K562 (cell line): ENCODE measurements around the gene CASP9. TPM values are rescaled to one million over a fixed set of nuclear protein-coding genes. Genes with fewer than 3 reads are reported as not detected.
A peak's percentile ranks its signal among the peaks of the same experiment; 100 is the strongest.

Experiments
- DACH1 ChIP-seq: fragments of 450-650 bp; IDR thresholded peaks from 2 replicates; pipeline ENCODE4 v1.6.1; 2018; ENCODE audit not compliant: partially characterized antibody
- ELF4 ChIP-seq: fragments of 450-650 bp; formaldehyde crosslinking; IDR thresholded peaks from 2 replicates; pipeline ENCODE4 v1.4.0; 2022; ENCODE audit warnings: missing genetic modification characterization
- ELK3 ChIP-seq: fragments of 450-650 bp; formaldehyde crosslinking; IDR thresholded peaks from 2 replicates; pipeline ENCODE4 v1.4.0; 2020; ENCODE audit warnings: mild to moderate bottlenecking
- FOS ChIP-seq: IDR thresholded peaks from 3 replicates; pipeline ENCODE4 v1.6.1; 2011; ENCODE audit not compliant: insufficient read length; ENCODE audit errors: extremely low read depth
- FOXM1 ChIP-seq, 2 experiments: fragments of 450-650 bp in 1 of 2; sonication (generic) in 1 of 2; formaldehyde crosslinking in 1 of 2; IDR thresholded peaks; 2 replicates each; pipeline versions ENCODE4 v1.6.1 to v1.9.0; 2017 to 2022; ENCODE audit warnings: low read depth in 2 of 2, mild to moderate bottlenecking in 2 of 2, missing genetic modification reagents in 1 of 2, moderate library complexity in 1 of 2
- HDGF ChIP-seq: fragments of 450-650 bp; IDR thresholded peaks from 2 replicates; pipeline ENCODE4 v1.6.1; 2016
- KLF10 ChIP-seq: fragments of 250-450 bp; sonication (Bioruptor Pico); IDR thresholded peaks from 2 replicates; pipeline ENCODE4 v1.6.1; 2021; ENCODE audit warnings: matching md5 sums
- LEF1 ChIP-seq: fragments of 450-650 bp; IDR thresholded peaks from 2 replicates; pipeline ENCODE4 v1.6.1; 2016; ENCODE audit warnings: mild to moderate bottlenecking
- MXI1 ChIP-seq: IDR thresholded peaks from 2 replicates; pipeline ENCODE4 v1.6.1; 2011; ENCODE audit warnings: low read depth, mild to moderate bottlenecking, improper control_type of control experiment, low read length
- MYC ChIP-seq, 2 experiments: fragments of 250-450 bp in 1 of 2; sonication (Bioruptor Pico) in 1 of 2; IDR thresholded peaks; 2 replicates each; pipeline versions ENCODE4 v1.5.1 to v1.6.1; 2012 to 2021; ENCODE audit warnings: low read depth in 2 of 2, borderline replicate concordance in 1 of 2, improper control_type of control experiment in 1 of 2, low read length in 1 of 2, mild to moderate bottlenecking in 1 of 2, moderate library complexity in 1 of 2
- MYNN ChIP-seq, 2 experiments: sonication (generic); formaldehyde crosslinking in 1 of 2; IDR thresholded peaks; 2 replicates each; pipeline versions ENCODE4 v1.5.0 to v1.6.1; 2016 to 2020; ENCODE audit warnings: antibody characterized with exemption in 1 of 2, missing genetic modification reagents in 1 of 2
- NRF1 ChIP-seq, 2 experiments: fragments of 450-650 bp; IDR thresholded peaks in 1 of 2; conservative IDR thresholded peaks in 1 of 2; 2 replicates each; pipeline ENCODE4 v1.6.1; 2014; ENCODE audit warnings: mild to moderate bottlenecking in 2 of 2
- POLR2AphosphoS5 ChIP-seq: IDR thresholded peaks from 2 replicates; pipeline ENCODE4 v1.6.1; 2011; ENCODE audit warnings: mild to moderate bottlenecking, low read depth, low read length, moderate library complexity; ENCODE audit not compliant: control insufficient read depth, insufficient read depth
- RB1 ChIP-seq: fragments of 450-650 bp; IDR thresholded peaks from 2 replicates; pipeline ENCODE4 v1.6.1; 2017; ENCODE audit warnings: low read depth, mild to moderate bottlenecking
- RBM22 ChIP-seq: fragments of 200-400 bp; formaldehyde crosslinking; IDR thresholded peaks from 2 replicates; pipeline ENCODE4 v1.6.1; 2018; ENCODE audit warnings: low read length, low read depth; ENCODE audit not compliant: poor library complexity, severe bottlenecking
- SMARCE1 ChIP-seq: fragments of 450-650 bp; IDR thresholded peaks from 2 replicates; pipeline ENCODE4 v1.7.1; 2016; ENCODE audit warnings: mild to moderate bottlenecking
- SP2 ChIP-seq: IDR thresholded peaks from 2 replicates; pipeline ENCODE4 v1.6.1; 2011; ENCODE audit warnings: mild to moderate bottlenecking, low read depth, low read length, moderate library complexity; ENCODE audit not compliant: poor library complexity, severe bottlenecking; ENCODE audit errors: extremely low read depth
- TAL1 ChIP-seq: fragments of 450-650 bp; IDR thresholded peaks from 2 replicates; pipeline ENCODE4 v1.6.1; 2016; ENCODE audit warnings: mild to moderate bottlenecking
- TCFL5 ChIP-seq: fragments of 250-450 bp; sonication (Bioruptor Pico); conservative IDR thresholded peaks from 2 replicates; pipeline ENCODE4 v1.6.1; 2021; ENCODE audit warnings: mild to moderate bottlenecking, moderate library complexity, matching md5 sums
- ZBTB17 ChIP-seq: fragments of 450-650 bp; formaldehyde crosslinking; IDR thresholded peaks from 2 replicates; pipeline ENCODE4 v1.4.0; 2020; ENCODE audit warnings: mild to moderate bottlenecking
- ZFX ChIP-seq: sonication (generic); formaldehyde crosslinking; IDR thresholded peaks from 2 replicates; pipeline ENCODE4 v1.8.0; 2022; ENCODE audit warnings: mild to moderate bottlenecking, missing genetic modification reagents, moderate library complexity
- ZNF140 ChIP-seq: fragments of 250-450 bp; sonication (Bioruptor Pico); IDR thresholded peaks from 2 replicates; pipeline ENCODE4 v1.8.0; 2021; ENCODE audit warnings: moderate library complexity, mild to moderate bottlenecking, inconsistent platforms
- ZNF41 ChIP-seq: fragments of 250-450 bp; sonication (Bioruptor Pico); conservative IDR thresholded peaks from 2 replicates; pipeline ENCODE4 v1.4.0; 2020; ENCODE audit warnings: mild to moderate bottlenecking
- ZNF717 ChIP-seq: fragments of 250-450 bp; sonication (Bioruptor Pico); IDR thresholded peaks from 2 replicates; pipeline ENCODE4 v1.5.0; 2021
- ZNF77 ChIP-seq: fragments of 250-450 bp; sonication (Bioruptor Pico); IDR thresholded peaks from 2 replicates; pipeline ENCODE4 v1.5.0; 2020
- polyA plus RNA-seq, 8 experiments: library from polyadenylated mRNA; depleted of rRNA in 4 of 8; stranded (reverse) in 5 of 8; unstranded in 3 of 8; fragments of >200 nt; fragmentation: Nextera tagmentation in 2 of 8; fragmentation: Illumina TruSeq in 1 of 8; extraction: Ambion mirVana in 2 of 8; extraction: Trizol in 1 of 8; gene quantifications; 2 replicates each; pipeline versions ENCODE4 v1.2.1 to v1.2.3, GENCODE V29; 2011 to 2014; ENCODE audit warnings: inconsistent platforms in 1 of 8, missing spikeins in 1 of 8
- total RNA-seq, 7 experiments: library from RNA; depleted of rRNA in 6 of 7; stranded (reverse); fragments of >200 nt in 6 of 7; fragmentation: Illumina TruSeq in 2 of 7; extraction: Trizol in 2 of 7; gene quantifications; 2 replicates each; pipeline versions ENCODE4 v1.2.1 to v1.2.3, GENCODE V29; 2011 to 2021; ENCODE audit warnings: low replicate concordance in 1 of 7
- TF ChIP-seq, protein P1 (sequence below): sonication (generic); formaldehyde crosslinking; IDR thresholded peaks from 2 replicates; pipeline ENCODE4 v1.4.0; 2020; ENCODE audit warnings: mild to moderate bottlenecking, missing genetic modification reagents

CASP9 gene
- total and polyA plus RNA-seq, 9 of the 15 experiments (the other 6 are each of a cell fraction or from before 2014, with no cell fraction given): 10.8 to 54.1 (median 30.7) TPM

- TF ChIP-seq ZBTB17 (CRISPR knock-in tag) (peak; percentile 96), ZFX (CRISPR knock-in tag) (peak; percentile 99), KLF10 (CRISPR knock-in tag) (no peak), SP2 (peak; percentile 92), ZNF717 (CRISPR knock-in tag) (no peak), MYNN (IDR thresholded peaks at IDR 0.05) (peak; percentile 38; the same call in 1 of the 2 replicates), MYNN (CRISPR knock-in tag; IDR thresholded peaks at IDR 0.05) (no peak), TAL1 (peak; percentile 15; the same call in 1 of the 2 replicates), FOXM1 (IDR thresholded peaks at IDR 0.05; ENCODE audit: low read depth) (peak; percentile 85), FOXM1 (CRISPR knock-in tag; IDR thresholded peaks at IDR 0.05; ENCODE audit: low read depth) (no peak), HDGF (no peak), ELK3 (no peak), RB1 (peak; percentile 59; the same call in 1 of the 2 replicates), MYC (IDR thresholded peaks at IDR 0.05; ENCODE audit: low read depth, low read length) (peak; percentile 84), MYC (CRISPR knock-in tag; IDR thresholded peaks at IDR 0.05; ENCODE audit: borderline replicate concordance, low read depth) (peak; percentile 32; the same call in 1 of the 2 replicates), ZNF140 (CRISPR knock-in tag) (no peak), MXI1 (peak; percentile 97), RBM22 (no peak), FOS (no peak), SMARCE1 (0 out of 2 replicates have a peak, but pooled peaks have one; percentile 40), LEF1 (peak; percentile 78; the same call in 1 of the 2 replicates), ELF4 (CRISPR knock-in tag) (peak; percentile 22; the same call in 1 of the 2 replicates), NRF1 (conservative IDR thresholded peaks at IDR 0.05 in 1 of 2, IDR thresholded peaks at IDR 0.05 in 1 of 2) (peak; percentile 65 to 73), ZNF77 (no peak), DACH1 (no peak), ZNF41 (CRISPR knock-in tag) (0 out of 2 replicates have a peak, but pooled peaks have one; percentile 41), TCFL5 (CRISPR knock-in tag) (no peak), POLR2AphosphoS5 (peak; percentile 78; the same call in 1 of the 2 replicates)
- TF ChIP-seq, protein P1, sequence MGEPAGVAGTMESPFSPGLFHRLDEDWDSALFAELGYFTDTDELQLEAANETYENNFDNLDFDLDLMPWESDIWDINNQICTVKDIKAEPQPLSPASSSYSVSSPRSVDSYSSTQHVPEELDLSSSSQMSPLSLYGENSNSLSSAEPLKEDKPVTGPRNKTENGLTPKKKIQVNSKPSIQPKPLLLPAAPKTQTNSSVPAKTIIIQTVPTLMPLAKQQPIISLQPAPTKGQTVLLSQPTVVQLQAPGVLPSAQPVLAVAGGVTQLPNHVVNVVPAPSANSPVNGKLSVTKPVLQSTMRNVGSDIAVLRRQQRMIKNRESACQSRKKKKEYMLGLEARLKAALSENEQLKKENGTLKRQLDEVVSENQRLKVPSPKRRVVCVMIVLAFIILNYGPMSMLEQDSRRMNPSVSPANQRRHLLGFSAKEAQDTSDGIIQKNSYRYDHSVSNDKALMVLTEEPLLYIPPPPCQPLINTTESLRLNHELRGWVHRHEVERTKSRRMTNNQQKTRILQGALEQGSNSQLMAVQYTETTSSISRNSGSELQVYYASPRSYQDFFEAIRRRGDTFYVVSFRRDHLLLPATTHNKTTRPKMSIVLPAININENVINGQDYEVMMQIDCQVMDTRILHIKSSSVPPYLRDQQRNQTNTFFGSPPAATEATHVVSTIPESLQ (CRISPR knock-in tag): no peak; the same call in 1 of the 2 replicates
These were observed 2.7 kb upstream of the CASP9 start, which contains the start of gene DNAJC16 (continued) for GRCh38 chr1:15526490-15527339.
